GM23248 (cell line): Measurements from ENCODE around the gene RNF157. TPM values are rescaled to one million over a fixed set of nuclear protein-coding genes. Genes with fewer than 3 reads are reported as not detected.

Source experiments
- DNase-seq: peaks from one replicate; pipeline ENCODE4 v3.0.0-alpha.2; 2015
- H2AFZ ChIP-seq: fragments of 200-600 bp; sonication (generic); 2 replicates; pipeline ENCODE4 v1.6.1; 2016; ENCODE audit warnings: antibody characterized with exemption
- H3F3A ChIP-seq: fragments of 200-600 bp; sonication (generic); 2 replicates; pipeline ENCODE4 v1.6.1; 2016; ENCODE audit warnings: mild to moderate bottlenecking, antibody characterized with exemption, mixed run types; ENCODE audit not compliant: insufficient read depth
- H3K27ac ChIP-seq: fragments of 200-600 bp; sonication (generic); 2 replicates; pipeline ENCODE4 v1.5.1; 2016; ENCODE audit warnings: mild to moderate bottlenecking
- H3K27me3 ChIP-seq: fragments of 200-600 bp; sonication (generic); replicated peaks from 2 replicates; pipeline ENCODE4 v1.6.1; 2016; ENCODE audit warnings: mild to moderate bottlenecking; ENCODE audit not compliant: insufficient read depth
- H3K36me3 ChIP-seq: fragments of 200-600 bp; sonication (generic); 2 replicates; pipeline ENCODE4 v1.6.1; 2016; ENCODE audit warnings: low read depth, mild to moderate bottlenecking
- H3K4me1 ChIP-seq: fragments of 200-600 bp; sonication (generic); 2 replicates; pipeline ENCODE4 v1.6.1; 2016; ENCODE audit warnings: mild to moderate bottlenecking; ENCODE audit not compliant: insufficient read depth
- H3K4me2 ChIP-seq: fragments of 200-600 bp; sonication (generic); one replicate; pipeline ENCODE4 v1.6.1; 2016; ENCODE audit warnings: mild to moderate bottlenecking; ENCODE audit not compliant: unreplicated experiment
- H3K4me3 ChIP-seq: fragments of 200-600 bp; sonication (generic); 2 replicates; pipeline ENCODE4 v1.5.1; 2016; ENCODE audit warnings: mild to moderate bottlenecking
- H3K79me2 ChIP-seq: fragments of 200-600 bp; sonication (generic); 2 replicates; pipeline ENCODE4 v1.6.1; 2016; ENCODE audit warnings: mild to moderate bottlenecking; ENCODE audit not compliant: insufficient read depth
- H3K9ac ChIP-seq: fragments of 200-600 bp; sonication (generic); 2 replicates; pipeline ENCODE4 v1.6.1; 2016; ENCODE audit warnings: mild to moderate bottlenecking
- H3K9me2 ChIP-seq: fragments of 200-600 bp; sonication (generic); 2 replicates; pipeline ENCODE4 v1.6.1; 2016; ENCODE audit warnings: mixed run types, mild to moderate bottlenecking, moderate library complexity; ENCODE audit not compliant: insufficient read depth
- H3K9me3 ChIP-seq: fragments of 200-600 bp; sonication (generic); one replicate; pipeline ENCODE4 v1.6.1; 2017; ENCODE audit warnings: low read depth
- H4K20me1 ChIP-seq: fragments of 200-600 bp; sonication (generic); 2 replicates; pipeline ENCODE4 v1.6.0; 2016; ENCODE audit not compliant: insufficient read depth
- EZH2 ChIP-seq: fragments of 200-600 bp; sonication (generic); IDR thresholded peaks from 2 replicates; pipeline ENCODE4 v1.6.1; 2018; ENCODE audit warnings: antibody characterized with exemption, mild to moderate bottlenecking; ENCODE audit not compliant: insufficient read depth, poor library complexity, severe bottlenecking
- EZH2phosphoT487 ChIP-seq: fragments of 200-600 bp; sonication (generic); IDR thresholded peaks from 2 replicates; pipeline ENCODE4 v1.6.1; 2018; ENCODE audit warnings: antibody characterized with exemption, moderate library complexity, mild to moderate bottlenecking, low read depth; ENCODE audit not compliant: insufficient read depth
- WGBS, 2 experiments: methylation state at CpG; one replicate each; pipeline ENCODE4 v1.1.6; 2015 to 2017; ENCODE audit warnings: low lambda C conversion rate in 2 of 2, low coverage in 1 of 2; ENCODE audit errors: missing lambda C conversion rate in 2 of 2; 5-methylcytosine and 5-hydroxymethylcytosine counted together
- in situ Hi-C: fragments of 300-500 bp; cut with MboI; formaldehyde crosslinking; loops from 2 replicates; pipeline ENCODE4 v1.15.0; 2020
- polyA plus RNA-seq: library from polyadenylated mRNA; unstranded; fragments of >200 nt; fragmentation: Nextera tagmentation; extraction: Ambion mirVana; gene quantifications from 2 replicates; pipeline ENCODE4 v1.2.1, GENCODE V29; 2016
- total RNA-seq: library from RNA; depleted of rRNA; stranded (reverse); fragments of >200 nt; shearing (Covaris generic); gene quantifications from 2 replicates; pipeline ENCODE4 v1.2.3, GENCODE V29; 2014

Gene RNF157
- total and polyA plus RNA-seq, 2 experiments from 2014 or later, result 0.31 to 4.0 TPM

- no peaks in the 10 kb centered on the region for H3F3A ChIP-seq
- no peak overlapping the region for H3K4me2 ChIP-seq
- in situ Hi-C loops, result no loop called here
- no peaks in the 10 kb centered on the region for H3K27me3 ChIP-seq
- no peaks in the 10 kb centered on the region for H3K79me2 ChIP-seq
- no peaks in the 10 kb centered on the region for H3K4me1 ChIP-seq
- H3K9me2 ChIP-seq, result no peaks in the 10 kb centered on the region
- no peak overlapping the region for H3K27ac ChIP-seq
- TF ChIP-seq EZH2, result no peak
- no peak for TF ChIP-seq EZH2phosphoT487
- no peak for DNase-seq
- H3K36me3 ChIP-seq, result no peaks in the 10 kb centered on the region
- H3K9ac ChIP-seq, result no peak overlapping the region
- H3K9me3 ChIP-seq, result no peaks in the 10 kb centered on the region
- no peak overlapping the region for H2AFZ ChIP-seq
- WGBS, 2 experiments, result 87 to 90% methylated on average over 12 of the region's 12 CpGs
- no peak overlapping the region for H3K4me3 ChIP-seq
- H4K20me1 ChIP-seq, result no peaks in the 10 kb centered on the region
Observed at GRCh38 chr17:76195281-76196096, 44.8 kb downstream of the RNF157 start.

GRCh38 chr17:76193591-76193990, 46.7 kb downstream of the RNF157 start:
- WGBS, 2 experiments, result 72 to 74% methylated on average over 13 of the region's 13 CpGs
- in situ Hi-C loops, result no loop called here
- H3K9ac ChIP-seq, result no peak overlapping the region
- H3K4me1 ChIP-seq, result no peaks in the 10 kb centered on the region
- H3K27me3 ChIP-seq, result peaks cover 10% of the 10 kb centered on the region; the same call in 1 of the 2 replicates
- H3K4me3 ChIP-seq, result no peak overlapping the region
- H3K9me2 ChIP-seq, result no peaks in the 10 kb centered on the region
- no peaks in the 10 kb centered on the region for H3F3A ChIP-seq
- H3K27ac ChIP-seq, result no peak overlapping the region
- no peak overlapping the region for H2AFZ ChIP-seq
- H3K36me3 ChIP-seq, result no peaks in the 10 kb centered on the region
- H3K4me2 ChIP-seq, result no peak overlapping the region
- TF ChIP-seq EZH2phosphoT487 (no peak), EZH2 (no peak)
- no peak for DNase-seq
- no peaks in the 10 kb centered on the region for H3K9me3 ChIP-seq
- no peaks in the 10 kb centered on the region; the same call in 1 of the 2 replicates for H4K20me1 ChIP-seq
- H3K79me2 ChIP-seq, result no peaks in the 10 kb centered on the region

- Histone ChIP-seq H3K9ac (no peak overlapping the region), H3K27me3 (peaks cover 13% of the 10 kb centered on the region; the same call in 1 of the 2 replicates), H3K36me3 (no peaks in the 10 kb centered on the region), H3K4me2 (no peak overlapping the region), H3K9me2 (no peaks in the 10 kb centered on the region), H3K4me1 (no peaks in the 10 kb centered on the region), H3K9me3 (no peaks in the 10 kb centered on the region), H2AFZ (no peak overlapping the region), H3K4me3 (no peak overlapping the region), H3K79me2 (no peaks in the 10 kb centered on the region), H3F3A (no peaks in the 10 kb centered on the region), H3K27ac (no peak overlapping the region), H4K20me1 (no peaks in the 10 kb centered on the region; the same call in 1 of the 2 replicates)
- WGBS, 2 experiments, result 59 to 61% methylated on average over 6 of the region's 6 CpGs
- DNase-seq, result no peak
- TF ChIP-seq EZH2phosphoT487 (no peak), EZH2 (no peak)
- in situ Hi-C loops, result no loop called here
Observed at GRCh38 chr17:76191896-76192295, 48.4 kb downstream of the RNF157 start.

GRCh38 chr17:76189741-76190140, 50.6 kb downstream of the RNF157 start:
- Histone ChIP-seq H2AFZ (no peak overlapping the region), H3K9ac (no peak overlapping the region), H3F3A (no peaks in the 10 kb centered on the region), H3K9me3 (no peaks in the 10 kb centered on the region), H3K27me3 (peaks cover 13% of the 10 kb centered on the region; the same call in 1 of the 2 replicates), H3K4me2 (no peak overlapping the region), H3K9me2 (no peaks in the 10 kb centered on the region), H3K27ac (no peak overlapping the region), H3K36me3 (no peaks in the 10 kb centered on the region), H3K4me1 (no peaks in the 10 kb centered on the region), H4K20me1 (no peaks in the 10 kb centered on the region; the same call in 1 of the 2 replicates), H3K4me3 (no peak overlapping the region), H3K79me2 (no peaks in the 10 kb centered on the region)
- 69 to 80% methylated on average over 4 of the region's 4 CpGs for WGBS, 2 experiments
- in situ Hi-C loops, result no loop called here
- no peak for DNase-seq
- no peak for TF ChIP-seq EZH2phosphoT487
- TF ChIP-seq EZH2, result no peak
